HG03064 (cell line): Measurements from ENCODE around the gene CHN2.

Experiments used
- ATAC-seq: cut with Tn5 transposase; IDR thresholded peaks from one replicate; pipeline ENCODE4 v1.9.1; 2021; ENCODE audit warnings: low read depth; ENCODE audit not compliant: unreplicated experiment

Gene CHN2

GRCh38 chr7:29381206-29382094 lies 186.9 kb downstream of the CHN2 start:
- no peak for ATAC-seq

- ATAC-seq = no peak
Observed at GRCh38 chr7:29384277-29384676, 189.7 kb downstream of the CHN2 start.

GRCh38 chr7:29385214-29385814 lies 190.7 kb downstream of the CHN2 start:
- no peak for ATAC-seq

GRCh38 chr7:29386196-29386765 lies 191.7 kb downstream of the CHN2 start:
- no peak for ATAC-seq

GRCh38 chr7:29391262-29391661 lies 196.7 kb downstream of the CHN2 start:
- no peak for ATAC-seq

- no peak for ATAC-seq
Observed at GRCh38 chr7:29394321-29394720, 199.7 kb downstream of the CHN2 start.

GRCh38 chr7:29396563-29396962 lies 202.0 kb downstream of the CHN2 start:
- no peak for ATAC-seq

- ATAC-seq = no peak
Observed at GRCh38 chr7:29397398-29397797, 202.8 kb downstream of the CHN2 start.

- no peak for ATAC-seq
Observed at GRCh38 chr7:29398011-29398410, 203.4 kb downstream of the CHN2 start.

GRCh38 chr7:29400437-29400836 lies 205.9 kb downstream of the CHN2 start:
- ATAC-seq = no peak

GRCh38 chr7:29401769-29402168 lies 207.2 kb downstream of the CHN2 start:
- ATAC-seq = no peak

- no peak for ATAC-seq
Observed at GRCh38 chr7:29405891-29406290, 211.3 kb downstream of the CHN2 start.

GRCh38 chr7:29406366-29406765 lies 211.8 kb downstream of the CHN2 start:
- no peak for ATAC-seq

GRCh38 chr7:29408841-29409243 lies 214.3 kb downstream of the CHN2 start:
- no peak for ATAC-seq

- ATAC-seq = no peak
Observed at GRCh38 chr7:29410996-29411395, 216.4 kb downstream of the CHN2 start.

GRCh38 chr7:29412912-29413311 lies 218.3 kb downstream of the CHN2 start:
- no peak for ATAC-seq

- no peak for ATAC-seq
Observed at GRCh38 chr7:29413626-29414136, 219.1 kb downstream of the CHN2 start.

GRCh38 chr7:29414216-29414615 lies 219.6 kb downstream of the CHN2 start:
- ATAC-seq = no peak

GRCh38 chr7:29415215-29415614 lies 220.6 kb downstream of the CHN2 start:
- ATAC-seq = no peak

- no peak for ATAC-seq
Observed at GRCh38 chr7:29416276-29416937, 221.8 kb downstream of the CHN2 start.

GRCh38 chr7:29416938-29417305 lies 222.3 kb downstream of the CHN2 start:
- no peak for ATAC-seq
